CD14-positive monocyte (primary cell): ENCODE data around the gene RUNX2. TPM values are rescaled to one million over a fixed set of nuclear protein-coding genes. Genes with fewer than 3 reads are reported as not detected.

Source experiments
- DNase-seq, 3 donors: peaks; one replicate each; pipeline ENCODE4 v3.0.0-alpha.2; 2011 to 2022
- H2AFZ ChIP-seq: 2 replicates; pipeline ENCODE4 v1.6.0; 2012; ENCODE audit warnings: mild to moderate bottlenecking, low read depth, low read length, inconsistent platforms; ENCODE audit not compliant: insufficient read depth, poor library complexity, severe bottlenecking
- H3K27ac ChIP-seq, 2 donors: 1 replicate in 1 of 2; 2 replicates in 1 of 2; pipeline ENCODE4 v1.5.1; 2012 to 2013; ENCODE audit warnings: low read length in 2 of 2, control low read depth in 1 of 2, inconsistent platforms in 1 of 2, low read depth in 1 of 2, mild to moderate bottlenecking in 1 of 2
- H3K27me3 ChIP-seq, 2 donors: one replicate each; pipeline versions ENCODE4 v1.6.0 to v1.6.1; 2011 to 2013; ENCODE audit warnings: low read length in 2 of 2; ENCODE audit not compliant: control insufficient read depth in 2 of 2, insufficient read depth in 2 of 2
- H3K36me3 ChIP-seq, 2 donors: replicated peaks in 1 of 2; 1 replicate in 1 of 2; 2 replicates in 1 of 2; pipeline versions ENCODE4 v1.5.1 to v1.6.1; 2012 to 2013; ENCODE audit warnings: low read length in 2 of 2, control low read depth in 1 of 2, inconsistent platforms in 1 of 2, mild to moderate bottlenecking in 1 of 2; ENCODE audit not compliant: insufficient read depth in 2 of 2, control insufficient read depth in 1 of 2
- H3K4me1 ChIP-seq, 2 donors: 1 replicate in 1 of 2; 2 replicates in 1 of 2; pipeline versions ENCODE4 v1.5.1 to v1.6.1; 2012 to 2013; ENCODE audit warnings: low read length in 2 of 2, control low read depth in 1 of 2, inconsistent platforms in 1 of 2, mild to moderate bottlenecking in 1 of 2, moderate library complexity in 1 of 2; ENCODE audit not compliant: insufficient read depth in 2 of 2, control insufficient read depth in 1 of 2
- H3K4me2 ChIP-seq: replicated peaks from 2 replicates; pipeline ENCODE3; 2012; ENCODE audit warnings: low read length, moderate library complexity, mild to moderate bottlenecking; ENCODE audit not compliant: poor library complexity, severe bottlenecking; ENCODE audit errors: extremely low read depth
- H3K4me3 ChIP-seq, 3 experiments: fragments of 200-600 bp in 1 of 3; sonication (generic) in 1 of 3; replicated peaks in 1 of 3; 1 replicate in 2 of 3; 2 replicates in 1 of 3; pipeline ENCODE4 v1.5.1; 2011 to 2013; ENCODE audit warnings: low read length in 3 of 3, mild to moderate bottlenecking in 3 of 3, control low read depth in 2 of 3, low read depth in 2 of 3, inconsistent platforms in 1 of 3, moderate library complexity in 1 of 3
- H3K79me2 ChIP-seq: 2 replicates; pipeline ENCODE4 v1.6.0; 2012; ENCODE audit warnings: mild to moderate bottlenecking, control low read depth, inconsistent platforms, low read length, moderate library complexity; ENCODE audit not compliant: insufficient read depth
- H3K9ac ChIP-seq: 2 replicates; pipeline ENCODE4 v1.6.0; 2017; ENCODE audit warnings: low read length, mild to moderate bottlenecking; ENCODE audit not compliant: insufficient read depth, poor library complexity, severe bottlenecking
- H3K9me3 ChIP-seq, 2 donors: replicated peaks in 1 of 2; 1 replicate in 1 of 2; 2 replicates in 1 of 2; pipeline versions ENCODE4 v1.5.1 to v1.6.1; 2012 to 2013; ENCODE audit warnings: low read length in 2 of 2, control low read depth in 1 of 2; ENCODE audit not compliant: control insufficient read depth in 1 of 2, insufficient read depth in 1 of 2
- H4K20me1 ChIP-seq: 2 replicates; pipeline ENCODE4 v1.6.0; 2012; ENCODE audit warnings: mild to moderate bottlenecking, low read length, control low read depth, moderate library complexity; ENCODE audit not compliant: insufficient read depth
- H3K27ac Mint-ChIP-seq, 7 donors: one replicate each; pipeline ENCODE4 v1.8.0; 2020; ENCODE audit warnings: mild to moderate bottlenecking in 7 of 7, mixed read lengths in 7 of 7, moderate library complexity in 6 of 7, inconsistent platforms in 2 of 7
- H3K27me3 Mint-ChIP-seq, 3 donors: one replicate each; pipeline ENCODE4 v1.8.0; 2021 to 2022; ENCODE audit warnings: low read depth in 3 of 3, mild to moderate bottlenecking in 3 of 3, mixed read lengths in 3 of 3, moderate library complexity in 3 of 3, inconsistent platforms in 1 of 3
- H3K36me3 Mint-ChIP-seq, 2 donors: one replicate each; pipeline ENCODE4 v1.8.0; 2020; ENCODE audit warnings: mixed read lengths in 2 of 2, inconsistent platforms in 1 of 2, mild to moderate bottlenecking in 1 of 2
- H3K4me1 Mint-ChIP-seq: one replicate; pipeline ENCODE4 v1.8.0; 2020; ENCODE audit warnings: mild to moderate bottlenecking, mixed read lengths
- H3K4me3 Mint-ChIP-seq, 2 donors: one replicate each; pipeline ENCODE4 v1.8.0; 2020; ENCODE audit warnings: mild to moderate bottlenecking in 2 of 2, mixed read lengths in 2 of 2, moderate library complexity in 1 of 2
- H3K9me3 Mint-ChIP-seq, 7 donors: one replicate each; pipeline ENCODE4 v1.8.0; 2020 to 2022; ENCODE audit warnings: mixed read lengths in 7 of 7, mild to moderate bottlenecking in 6 of 7, moderate library complexity in 6 of 7, inconsistent platforms in 2 of 7
- CTCF ChIP-seq: fragments of 200-600 bp; IDR thresholded peaks from one replicate; pipeline ENCODE4 v1.8.0; 2022; ENCODE audit warnings: antibody characterized with exemption, mild to moderate bottlenecking
- WGBS: methylation state at CpG from one replicate; pipeline ENCODE4 v1.1.5; 2013; ENCODE audit warnings: missing lambda C conversion rate; ENCODE audit not compliant: insufficient coverage; 5-methylcytosine and 5-hydroxymethylcytosine counted together
- intact Hi-C, 2 donors: fragments of 100-400 bp; cut with micrococcal nuclease; formaldehyde crosslinking; loops; one replicate each; pipeline versions ENCODE4 v1.15.0 to v1.15.1; 2023
- polyA plus RNA-seq, 3 donors: library from polyadenylated mRNA; depleted of rRNA in 1 of 3; unstranded in 2 of 3; stranded (reverse) in 1 of 3; fragments of 300-500 nt in 2 of 3; fragments of >200 nt in 1 of 3; fragmentation: Illumina TruSeq in 2 of 3; gene quantifications; 1 replicate in 2 of 3; 2 replicates in 1 of 3; pipeline ENCODE4 v1.2.3, GENCODE V29; 2012 to 2021

The RUNX2 gene
- polyA plus RNA-seq, 3 donors, result 1.3 to 5.0 (median 2.5) TPM

GRCh38 chr6:45438849-45439406 lies 110.8 kb downstream of the RUNX2 start:
- no peak overlapping the region for H3K9ac ChIP-seq
- H3K4me1 Mint-ChIP-seq, result peaks cover 58% of the 10 kb centered on the region
- no peak overlapping the region for H3K4me2 ChIP-seq
- H3K9me3 ChIP-seq, result no peaks in the 10 kb centered on the region
- no peak for TF ChIP-seq CTCF
- H3K4me3 Mint-ChIP-seq, result no peak overlapping the region
- no peaks in the 10 kb centered on the region for H4K20me1 ChIP-seq
- peaks cover 48 to 56% of the 10 kb centered on the region in 2 donors for H3K4me1 ChIP-seq
- H3K36me3 Mint-ChIP-seq, result peaks cover 35 to 43% of the 10 kb centered on the region in 2 donors
- no peaks in the 10 kb centered on the region for H3K9me3 Mint-ChIP-seq
- intact Hi-C loops, result no loop called here
- WGBS, result 0% methylated on average over 1 of the region's 1 CpG
- no peaks in the 10 kb centered on the region for H3K27me3 ChIP-seq
- peaks cover 0 to 1% (median 0%) of the 10 kb centered on the region in 3 donors for H3K27me3 Mint-ChIP-seq
- no peak overlapping the region for H2AFZ ChIP-seq
- H3K4me3 ChIP-seq, result no peak overlapping the region
- peak overlapping the region; percentile 36 to 83 (median 59) for H3K27ac Mint-ChIP-seq
- peak overlapping the region in 1 of 2 donors; percentile 44 for H3K27ac ChIP-seq
- peak in 1 of 3 donors; percentile 17 for DNase-seq
- peaks cover 5 to 8% of the 10 kb centered on the region in 2 donors for H3K36me3 ChIP-seq
- H3K79me2 ChIP-seq, result peaks cover 88% of the 10 kb centered on the region

DNA sequence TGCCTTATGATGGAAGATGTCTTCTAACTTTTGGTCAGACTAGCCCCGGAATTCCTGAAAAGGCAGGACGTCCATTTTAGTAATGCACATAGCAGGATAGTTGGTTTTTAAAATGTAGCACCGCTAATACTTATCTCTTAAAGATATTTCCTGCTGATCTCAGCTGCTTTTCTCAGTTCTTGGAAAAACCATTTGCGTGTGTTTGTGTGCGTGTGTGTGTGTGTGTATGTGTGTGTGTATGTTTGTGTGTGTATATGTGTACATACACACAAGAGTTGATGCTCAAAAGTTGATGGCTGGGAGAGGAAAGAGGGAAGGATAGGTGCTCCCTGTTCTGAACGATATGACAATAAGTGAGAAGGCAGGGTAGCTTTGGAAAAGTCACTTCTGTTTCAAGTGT lies 111.3 kb downstream of the RUNX2 start:
- no peaks in the 10 kb centered on the region for H3K9me3 Mint-ChIP-seq
- peaks cover 58% of the 10 kb centered on the region for H3K4me1 Mint-ChIP-seq
- Histone ChIP-seq H3K79me2 (peaks cover 89% of the 10 kb centered on the region), H4K20me1 (no peaks in the 10 kb centered on the region), H3K27ac (peak overlapping the region in 1 of 2 donors; percentile 44), H3K4me1 (peaks cover 49 to 56% of the 10 kb centered on the region in 2 donors), H3K9ac (no peak overlapping the region), H2AFZ (no peak overlapping the region), H3K4me2 (no peak overlapping the region), H3K27me3 (no peaks in the 10 kb centered on the region), H3K4me3 (no peak overlapping the region), H3K9me3 (no peaks in the 10 kb centered on the region), H3K36me3 (peaks cover 5 to 8% of the 10 kb centered on the region in 2 donors)
- peaks cover 35 to 43% of the 10 kb centered on the region in 2 donors for H3K36me3 Mint-ChIP-seq
- peaks cover 0 to 1% (median 0%) of the 10 kb centered on the region in 3 donors for H3K27me3 Mint-ChIP-seq
- intact Hi-C loops, result no loop called here
- peak overlapping the region in 4 of 7 donors; percentile 37 to 75 (median 54) for H3K27ac Mint-ChIP-seq
- H3K4me3 Mint-ChIP-seq, result no peak overlapping the region
- TF ChIP-seq CTCF, result no peak
- no peak for DNase-seq
- 95% methylated on average over 2 of the region's 6 CpGs for WGBS
